Prostate gland (tissue), 2 donors: Measurements from ENCODE around the gene GMPR.

ENCODE experiments used
- CTCF ChIP-seq, 4 experiments: fragments of 200-600 bp in 2 of 4; fragments of 450-650 bp in 2 of 4; sonication (generic) in 2 of 4; IDR thresholded peaks; 1 replicate in 3 of 4; 2 replicates in 1 of 4; pipeline ENCODE4 v1.5.1; 2016 to 2019; ENCODE audit warnings: antibody characterized with exemption in 4 of 4, mild to moderate bottlenecking in 2 of 4, moderate library complexity in 2 of 4
- POLR2A ChIP-seq: fragments of 450-650 bp; IDR thresholded peaks from one replicate; pipeline ENCODE4 v1.6.1; 2016; ENCODE audit warnings: antibody characterized with exemption, mild to moderate bottlenecking
- POLR2AphosphoS5 ChIP-seq: sonication (generic); formaldehyde crosslinking; IDR thresholded peaks from one replicate; pipeline ENCODE4 v1.6.1; 2017; ENCODE audit warnings: antibody characterized with exemption

DNA sequence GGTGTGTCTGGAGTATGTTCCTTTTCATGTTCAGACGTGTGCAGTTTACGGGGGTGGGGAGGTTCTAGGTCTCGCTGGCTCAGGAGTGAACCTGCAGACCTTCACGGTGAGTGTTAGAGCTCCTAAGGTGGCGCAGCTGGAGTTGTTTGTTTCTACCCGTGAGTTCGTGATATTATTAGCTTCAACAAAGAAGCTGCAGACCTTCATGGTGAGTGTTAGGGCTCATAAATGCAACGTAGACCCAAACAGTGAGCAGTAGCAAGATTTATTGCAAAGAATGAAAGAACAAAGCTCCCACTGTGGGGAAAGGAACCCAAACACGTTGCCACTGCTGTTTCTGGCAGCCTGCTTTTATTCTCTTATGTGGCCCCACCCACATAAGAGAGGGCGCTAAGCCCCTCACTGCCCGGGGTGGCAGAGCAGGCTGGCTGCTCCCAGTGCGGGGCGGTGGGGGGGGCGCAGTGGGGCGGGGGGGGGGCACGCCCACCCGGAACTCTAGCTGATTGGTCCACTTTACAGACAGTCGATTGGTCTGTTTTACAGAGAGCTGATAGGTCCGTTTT is 41.3 kb upstream of the GMPR start:
- no peak for TF ChIP-seq CTCF (IDR thresholded peaks at IDR 0.05)
- TF ChIP-seq POLR2A, result no peak
- TF ChIP-seq POLR2AphosphoS5, result no peak
